ENCODE data around the gene ERBB2. TPM values are rescaled to one million over a fixed set of nuclear protein-coding genes. Genes with fewer than 3 reads are reported as not detected.

ERBB2 gene
- total RNA-seq, 1 experiment from 2014 or later = 4,830 TPM

DNA sequence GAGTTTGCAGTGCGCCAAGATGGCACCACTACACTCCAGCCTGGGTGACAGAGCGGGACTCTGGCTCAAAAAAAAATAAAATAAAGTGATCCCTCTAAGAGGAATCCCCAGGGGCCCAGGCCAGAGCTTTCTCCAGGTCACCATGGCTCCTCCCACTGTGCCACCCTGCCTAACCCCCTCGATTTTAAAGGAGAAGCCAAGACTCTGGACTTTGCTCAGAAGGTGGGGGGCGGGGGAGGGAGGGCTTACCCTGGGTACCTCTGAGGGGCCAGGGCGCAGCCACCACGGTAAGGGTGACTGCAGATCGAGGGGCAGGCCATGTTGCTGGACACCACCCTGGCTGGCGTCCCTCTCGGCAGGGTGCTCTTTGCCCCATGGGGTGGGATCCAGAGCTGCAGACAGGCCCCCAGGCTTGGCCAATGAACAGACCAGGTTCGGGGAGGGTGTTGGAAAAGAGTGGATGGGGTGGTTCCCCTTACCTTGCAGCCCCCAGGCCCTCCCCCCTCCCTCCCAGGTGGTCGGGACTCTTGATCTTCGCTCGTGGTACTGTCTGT, 37.4 kb downstream of the ERBB2 start:
- DNase-seq = no peak
- BruUV-seq (replicated peaks) = no TSS peak
- intact Hi-C loops (cut with micrococcal nuclease; ENCODE audit: unreplicated experiment) = loop anchor here (10.0 kb wide), 1 partner anchor 548 kb away; the partner anchor contains the start of gene CDC6
- Mint-ChIP-seq H3K27ac (ENCODE audit: unreplicated experiment) (peak overlapping the region; percentile 21), H3K9me3 (ENCODE audit: low read depth, unreplicated experiment) (no peaks in the 10 kb centered on the region), H3K27me3 (ENCODE audit: unreplicated experiment) (no peaks in the 10 kb centered on the region), H3K4me1 (ENCODE audit: low read depth, unreplicated experiment) (peaks cover 50% of the 10 kb centered on the region), H3K4me3 (ENCODE audit: low read depth, unreplicated experiment) (peak overlapping the region; percentile 77), H3K36me3 (ENCODE audit: insufficient read depth, unreplicated experiment) (peaks cover 80% of the 10 kb centered on the region)
- no peak for TF ChIP-seq CTCF (IDR thresholded peaks at IDR 0.05; ENCODE audit: unreplicated experiment)
- CTCF ChIA-PET = interaction anchor here (0.5 to 161.2 kb wide), 33 partner anchors 10 to 1125 kb away, joined by 3 to 42089 read pairs (median 9); partner anchors contain the start of genes ERBB2, GRB7, GSDMA and GSDMB

DNA sequence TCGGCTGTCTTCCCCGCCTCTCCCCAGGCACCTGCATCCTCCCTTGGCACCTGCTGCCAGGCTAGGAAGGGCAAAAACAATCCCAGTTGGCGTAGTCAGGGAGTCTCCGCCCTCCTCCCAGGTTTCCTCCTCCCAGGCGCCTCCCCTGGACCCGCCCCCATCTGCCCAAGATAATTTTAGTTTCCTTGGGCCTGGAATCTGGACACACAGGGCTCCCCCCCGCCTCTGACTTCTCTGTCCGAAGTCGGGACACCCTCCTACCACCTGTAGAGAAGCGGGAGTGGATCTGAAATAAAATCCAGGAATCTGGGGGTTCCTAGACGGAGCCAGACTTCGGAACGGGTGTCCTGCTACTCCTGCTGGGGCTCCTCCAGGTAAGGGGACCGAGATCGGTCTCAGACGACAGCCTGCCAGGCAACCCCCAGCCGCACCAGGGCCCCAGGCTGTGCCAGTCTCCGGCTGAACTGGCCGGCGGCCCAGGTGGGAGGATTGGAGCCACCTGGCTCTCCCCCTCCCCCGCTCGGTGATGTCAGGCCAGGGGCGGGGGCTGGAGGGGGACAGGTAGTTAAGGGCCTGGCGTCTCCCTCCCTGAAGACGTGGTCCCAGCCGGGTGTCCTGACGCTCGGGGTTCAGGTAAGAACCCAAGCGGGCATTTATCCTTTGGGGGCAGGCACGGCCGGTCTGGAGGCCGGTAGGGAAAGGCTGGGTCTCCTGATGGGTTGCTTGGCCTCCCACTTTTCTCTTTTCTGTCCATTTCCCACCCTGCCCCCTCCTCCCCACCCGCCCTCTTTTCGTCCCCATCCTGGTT, 38.1 kb downstream of the ERBB2 start, which contains the start of gene GRB7:
Gene GRB7 (plus strand): TSS at position 179 of the 808 bp plus-strand sequence. CDS start 4,364 bp downstream, outside the sequence.
- peak; percentile 100 for DNase-seq
- H3K36me3 Mint-ChIP-seq (ENCODE audit: insufficient read depth, unreplicated experiment) = peaks cover 80% of the 10 kb centered on the region
- no peak for TF ChIP-seq CTCF (IDR thresholded peaks at IDR 0.05; ENCODE audit: unreplicated experiment)
- H3K4me1 Mint-ChIP-seq (ENCODE audit: low read depth, unreplicated experiment) = peaks cover 54% of the 10 kb centered on the region
- TSS peak; percentile 47 for BruUV-seq (replicated peaks)
- H3K27ac Mint-ChIP-seq (ENCODE audit: unreplicated experiment) = peak within 1 kb of the TSS; percentile 21
- intact Hi-C loops (cut with micrococcal nuclease; ENCODE audit: unreplicated experiment) = loop anchor here (10.0 kb wide), 1 partner anchor 547 kb away; the partner anchor contains the start of gene CDC6
- CTCF ChIA-PET = interaction anchor here (0.5 to 161.2 kb wide), 45 partner anchors 11 to 1399 kb away, joined by 3 to 42089 read pairs (median 33); partner anchors contain the start of genes ERBB2, GRB7, GSDMA and GSDMB
- H3K27me3 Mint-ChIP-seq (ENCODE audit: unreplicated experiment) = no peaks in the 10 kb centered on the region
- no peaks in the 10 kb centered on the region for H3K9me3 Mint-ChIP-seq (ENCODE audit: low read depth, unreplicated experiment)
- peak within 1 kb of the TSS; percentile 77 for H3K4me3 Mint-ChIP-seq (ENCODE audit: low read depth, unreplicated experiment)

- no peaks in the 10 kb centered on the region for H3K9me3 Mint-ChIP-seq (ENCODE audit: low read depth, unreplicated experiment)
- H3K36me3 Mint-ChIP-seq (ENCODE audit: insufficient read depth, unreplicated experiment) = peaks cover 84% of the 10 kb centered on the region
- H3K27ac Mint-ChIP-seq (ENCODE audit: unreplicated experiment) = peak overlapping the region; percentile 21
- BruUV-seq (replicated peaks) = no TSS peak
- no peak for TF ChIP-seq CTCF (IDR thresholded peaks at IDR 0.05; ENCODE audit: unreplicated experiment)
- H3K27me3 Mint-ChIP-seq (ENCODE audit: unreplicated experiment) = no peaks in the 10 kb centered on the region
- peak; percentile 100 for DNase-seq
- peaks cover 54% of the 10 kb centered on the region for H3K4me1 Mint-ChIP-seq (ENCODE audit: low read depth, unreplicated experiment)
- CTCF ChIA-PET = interaction anchor here (0.6 to 161.2 kb wide), 53 partner anchors 11 to 1400 kb away, joined by 3 to 42089 read pairs (median 11); partner anchors contain the start of genes ERBB2, GRB7, GSDMB and IKZF3
- intact Hi-C loops (cut with micrococcal nuclease; ENCODE audit: unreplicated experiment) = loop anchor here (10.0 kb wide), 1 partner anchor 546 kb away; the partner anchor contains the start of gene CDC6
- peak overlapping the region; percentile 77 for H3K4me3 Mint-ChIP-seq (ENCODE audit: low read depth, unreplicated experiment)
Measured at GRCh38 chr17:39738568-39738901, 38.7 kb downstream of the ERBB2 start.

All from Calu3 (cell line).